ENCODE measurements around the gene CLK1. TPM values are rescaled to one million over a fixed set of nuclear protein-coding genes. Genes with fewer than 3 reads are reported as not detected.

CLK1 gene
- polyA plus RNA-seq, 6 donors from 2014 or later = 44.0 to 107 (median 55.5) TPM

GRCh38 chr2:200869014-200869413 lies 4.6 kb upstream of the CLK1 start:
- Mint-ChIP-seq H3K9me3 (peaks cover 0 to under 1% (median 0%) of the 10 kb centered on the region in 7 donors), H3K27me3 (no peaks in the 10 kb centered on the region), H3K27ac (no peak overlapping the region), H3K36me3 (peaks cover 1 to 3% of the 10 kb centered on the region in 2 donors), H3K4me3 (peak overlapping the region in 1 of 8 donors; percentile 34), H3K4me1 (peaks cover 8 to 15% (median 9%) of the 10 kb centered on the region in 3 donors)
- no peak for DNase-seq
- ATAC-seq (ENCODE audit: low read depth in 2 of 2) = no peak

DNA sequence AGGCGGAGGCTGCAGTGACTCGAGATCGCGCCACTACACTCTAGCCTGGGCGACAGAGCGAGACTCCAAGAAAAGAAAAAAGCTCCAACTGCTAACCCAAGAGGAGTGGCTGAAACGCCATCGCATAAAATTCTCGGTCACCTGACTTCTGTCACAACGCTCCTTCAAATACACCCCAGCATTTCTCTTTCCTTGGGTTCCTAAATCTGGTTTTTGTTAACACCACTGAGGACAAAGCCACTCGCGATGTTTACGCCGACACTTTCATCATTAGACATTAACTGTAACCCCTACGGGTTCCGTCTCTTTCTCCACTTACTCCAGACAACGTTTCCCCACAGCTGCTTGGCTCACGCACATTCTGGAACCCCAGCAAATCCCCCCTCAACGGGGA lies 679 bp downstream of the CLK1 start:
- Mint-ChIP-seq H3K4me1 (peaks cover 32 to 51% (median 41%) of the 10 kb centered on the region in 3 donors), H3K36me3 (peaks cover 27 to 38% of the 10 kb centered on the region in 2 donors), H3K27me3 (no peaks in the 10 kb centered on the region), H3K4me3 (peak overlapping the region; percentile 84 to 100 (median 96)), H3K27ac (peak overlapping the region; percentile 99 to 100 (median 100)), H3K9me3 (peaks cover 0 to 3% (median 0%) of the 10 kb centered on the region in 7 donors)
- ATAC-seq (ENCODE audit: low read depth in 2 of 2) (peak; percentile 13 to 16), DNase-seq (no peak)

GRCh38 chr2:200862532-200863000 lies 1.9 kb downstream of the CLK1 start:
- Mint-ChIP-seq H3K9me3 (peaks cover 0 to 3% (median 0%) of the 10 kb centered on the region in 7 donors), H3K4me1 (peaks cover 42 to 58% (median 53%) of the 10 kb centered on the region in 3 donors), H3K36me3 (peaks cover 38 to 50% of the 10 kb centered on the region in 2 donors), H3K27ac (peak overlapping the region; percentile 99 to 100 (median 100)), H3K4me3 (peak overlapping the region; percentile 84 to 100 (median 96)), H3K27me3 (no peaks in the 10 kb centered on the region)
- peak; percentile 55 for DNase-seq
- peak; percentile 6 to 18 for ATAC-seq (ENCODE audit: low read depth in 2 of 2)

DNA sequence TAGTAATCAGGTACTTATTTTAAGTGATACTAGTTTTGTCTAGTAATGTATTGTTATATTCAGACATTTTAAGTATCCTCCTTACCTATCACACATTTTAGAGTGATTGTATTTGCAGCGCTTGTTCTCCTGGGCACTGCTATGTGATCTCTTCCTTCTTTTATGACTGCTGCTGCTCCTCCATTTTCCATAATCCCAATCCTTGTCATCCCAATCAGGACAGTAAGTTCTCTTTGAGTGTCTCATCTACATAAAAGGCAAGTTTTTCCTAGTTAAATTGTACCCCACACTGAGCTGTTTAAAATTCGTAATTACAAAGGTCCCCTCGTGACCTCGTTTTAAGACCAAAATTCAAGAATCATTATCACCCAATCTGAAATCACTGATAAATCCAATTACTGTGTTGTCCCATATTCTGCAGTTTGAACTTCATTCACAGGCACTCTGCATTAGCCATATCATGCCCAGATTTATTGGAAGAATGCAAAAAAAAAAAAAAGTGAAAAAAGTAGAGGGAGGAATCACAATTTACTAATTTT lies 2.8 kb downstream of the CLK1 start:
- DNase-seq (no peak), ATAC-seq (ENCODE audit: low read depth in 2 of 2) (no peak)
- peaks cover 44 to 55% of the 10 kb centered on the region in 2 donors for H3K36me3 Mint-ChIP-seq
- H3K4me1 Mint-ChIP-seq = peaks cover 42 to 56% (median 54%) of the 10 kb centered on the region in 3 donors
- H3K27me3 Mint-ChIP-seq = no peaks in the 10 kb centered on the region
- peak overlapping the region; percentile 47 to 100 (median 86) for H3K27ac Mint-ChIP-seq
- H3K4me3 Mint-ChIP-seq = peak overlapping the region; percentile 84 to 100 (median 96)
- peaks cover 0 to 3% (median 0%) of the 10 kb centered on the region in 7 donors for H3K9me3 Mint-ChIP-seq

DNA sequence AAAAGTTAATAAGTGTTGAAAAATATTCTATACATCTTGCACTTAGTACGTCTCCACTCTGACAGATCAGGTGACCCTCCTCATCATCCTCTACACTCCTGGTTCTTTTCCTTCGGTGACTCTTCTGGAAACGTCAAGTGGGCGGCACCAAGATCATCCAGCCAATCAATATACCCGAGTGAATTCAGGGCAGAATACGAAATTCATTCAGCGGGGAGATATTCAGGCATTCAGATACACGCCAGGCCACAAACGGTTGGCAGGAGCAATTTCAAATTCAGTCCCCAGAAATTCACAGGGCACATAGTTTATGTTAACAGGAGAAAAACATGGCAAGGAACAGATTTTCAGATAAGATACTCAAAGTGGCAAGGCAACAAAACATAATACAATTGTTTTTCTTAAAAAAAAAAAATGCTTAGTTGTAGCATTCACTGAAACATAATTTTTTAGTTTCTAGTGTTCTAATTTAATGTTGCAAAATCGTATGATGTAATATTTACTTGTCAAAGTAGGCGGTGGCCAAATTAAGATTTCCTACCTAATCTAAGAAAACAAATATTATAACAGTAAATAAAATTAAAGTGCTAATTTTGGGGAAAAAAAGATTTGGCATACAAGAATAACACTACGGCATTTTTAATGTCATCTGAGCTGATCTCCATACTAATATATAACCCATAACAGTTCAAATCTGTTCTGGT lies 4.2 kb downstream of the CLK1 start:
- Mint-ChIP-seq H3K36me3 (peaks cover 49 to 55% of the 10 kb centered on the region in 2 donors), H3K27ac (peak overlapping the region in 5 of 6 donors; percentile 47 to 93 (median 74)), H3K4me1 (peaks cover 42 to 56% (median 55%) of the 10 kb centered on the region in 3 donors), H3K9me3 (peaks cover 0 to 3% (median 0%) of the 10 kb centered on the region in 7 donors), H3K27me3 (no peaks in the 10 kb centered on the region), H3K4me3 (peak overlapping the region; percentile 64 to 100 (median 84))
- ATAC-seq (ENCODE audit: low read depth in 2 of 2) (no peak), DNase-seq (no peak)

GRCh38 chr2:200856806-200857205 lies 7.7 kb downstream of the CLK1 start:
- DNase-seq = no peak
- no peak for ATAC-seq (ENCODE audit: low read depth in 2 of 2)
- H3K36me3 Mint-ChIP-seq = peaks cover 46 to 51% of the 10 kb centered on the region in 2 donors
- H3K9me3 Mint-ChIP-seq = no peaks in the 10 kb centered on the region
- peak overlapping the region in 3 of 6 donors; percentile 53 to 86 (median 66) for H3K27ac Mint-ChIP-seq
- peak overlapping the region in 1 of 8 donors; percentile 59 for H3K4me3 Mint-ChIP-seq
- H3K4me1 Mint-ChIP-seq = peaks cover 27 to 41% (median 37%) of the 10 kb centered on the region in 3 donors
- no peaks in the 10 kb centered on the region for H3K27me3 Mint-ChIP-seq

DNA sequence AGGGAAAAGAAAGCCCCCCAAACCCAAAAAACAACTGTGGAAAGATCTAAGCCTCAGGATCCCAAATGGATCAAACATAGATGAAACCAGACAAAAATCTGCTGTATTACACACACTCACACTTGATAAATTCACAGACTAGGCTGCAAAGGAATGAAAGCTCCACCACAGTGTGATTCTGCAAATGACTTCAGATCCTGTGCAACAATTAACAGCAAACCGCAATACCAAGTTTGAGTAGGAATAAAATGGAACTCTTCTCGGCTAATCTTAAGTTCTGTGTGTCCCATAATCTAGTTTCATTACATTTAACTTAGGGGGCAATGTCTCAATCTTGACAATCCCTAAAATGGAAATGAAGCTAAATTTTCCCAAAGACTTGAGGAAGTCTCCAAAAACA lies 11.9 kb downstream of the CLK1 start:
- Mint-ChIP-seq H3K9me3 (no peaks in the 10 kb centered on the region), H3K4me1 (peaks cover 3 to 4% (median 3%) of the 10 kb centered on the region in 3 donors), H3K4me3 (no peak overlapping the region), H3K36me3 (peaks cover 25 to 34% of the 10 kb centered on the region in 2 donors), H3K27me3 (no peaks in the 10 kb centered on the region), H3K27ac (peak overlapping the region in 5 of 6 donors; percentile 43 to 88 (median 67))
- ATAC-seq (ENCODE audit: low read depth in 2 of 2) (no peak), DNase-seq (no peak)

DNA sequence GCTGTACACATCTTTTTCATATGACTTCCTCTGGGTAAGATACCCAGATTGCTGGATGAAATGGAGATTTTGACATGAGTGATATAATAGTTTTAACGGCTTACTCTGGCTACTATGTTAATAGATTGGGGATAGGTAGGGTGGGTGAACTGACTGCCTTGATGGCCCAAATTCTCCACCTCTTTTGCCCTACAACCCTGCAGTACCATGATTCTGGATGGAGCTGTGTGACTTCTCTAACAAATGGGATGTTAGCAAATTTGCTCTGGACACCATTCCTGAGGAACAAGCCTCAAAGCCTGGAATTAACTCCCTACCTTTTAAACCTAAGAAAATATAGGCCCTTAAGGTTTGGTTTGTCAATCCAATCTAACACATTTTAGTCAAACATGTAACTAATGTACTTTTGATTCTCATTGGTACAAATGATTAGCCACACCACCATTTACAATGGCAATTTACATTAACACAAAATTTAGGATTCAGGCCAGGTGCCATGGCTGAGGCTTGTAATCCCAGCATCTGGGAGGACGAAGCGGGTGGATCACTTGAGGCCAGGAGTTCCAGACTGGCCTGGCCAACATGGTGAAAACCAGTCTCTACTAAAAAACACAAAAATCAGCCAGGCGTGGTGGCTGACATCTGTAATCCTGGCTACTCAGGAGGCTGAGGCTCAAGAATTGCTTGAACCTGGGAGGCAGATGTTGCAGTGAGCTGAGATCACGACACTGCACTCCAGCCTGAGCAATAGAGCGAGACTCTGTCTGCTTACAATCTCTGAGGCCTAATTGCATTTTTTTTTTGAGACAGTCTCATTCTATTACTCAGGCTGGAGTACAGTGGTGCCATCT lies 12.8 kb downstream of the CLK1 start:
- Mint-ChIP-seq H3K4me3 (peak overlapping the region in 1 of 8 donors; percentile 15), H3K27ac (peak overlapping the region in 5 of 6 donors; percentile 4 to 88 (median 67)), H3K4me1 (peaks cover 0 to 3% (median 3%) of the 10 kb centered on the region in 3 donors), H3K36me3 (peaks cover 20 to 27% of the 10 kb centered on the region in 2 donors), H3K9me3 (no peaks in the 10 kb centered on the region), H3K27me3 (no peaks in the 10 kb centered on the region)
- DNase-seq (no peak), ATAC-seq (ENCODE audit: low read depth in 2 of 2) (peak in 1 of 2 donors; percentile 25)

DNA sequence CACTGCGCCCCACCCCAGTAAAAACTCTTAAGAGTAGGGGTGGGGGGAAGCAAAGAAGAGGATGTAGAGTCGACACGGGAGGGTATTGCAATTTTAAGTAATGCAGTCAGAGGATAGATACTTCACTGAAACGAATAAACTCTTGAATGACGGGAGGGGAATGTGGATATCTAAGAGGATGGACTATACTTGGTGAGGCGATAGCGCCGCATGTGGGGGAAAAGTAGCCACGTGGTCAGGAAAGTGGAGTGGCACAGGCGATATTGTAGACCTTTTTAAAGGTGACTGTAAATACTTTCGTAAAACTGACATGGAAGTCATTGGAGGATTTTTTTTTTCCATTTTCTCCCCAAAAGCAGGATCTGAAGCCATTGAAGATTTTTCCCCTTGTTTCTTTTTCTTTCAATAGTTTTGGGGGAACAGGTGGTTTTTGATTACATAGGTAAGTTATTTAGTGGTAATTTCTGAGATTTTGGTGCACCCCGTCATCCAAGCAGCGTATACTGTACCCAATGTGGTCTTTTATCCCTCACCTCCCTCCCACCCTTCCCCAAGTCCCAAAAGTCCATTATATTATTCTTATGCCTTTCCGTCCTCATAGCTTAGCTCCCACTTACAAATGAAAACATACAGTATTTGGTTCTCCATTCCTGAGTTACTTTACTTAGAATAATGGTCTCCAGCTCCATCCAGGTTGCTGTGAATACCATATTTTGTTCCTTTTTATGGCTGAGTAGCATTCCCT lies 13.8 kb downstream of the CLK1 start:
- no peaks in the 10 kb centered on the region for H3K27me3 Mint-ChIP-seq
- no peak for ATAC-seq (ENCODE audit: low read depth in 2 of 2)

DNA sequence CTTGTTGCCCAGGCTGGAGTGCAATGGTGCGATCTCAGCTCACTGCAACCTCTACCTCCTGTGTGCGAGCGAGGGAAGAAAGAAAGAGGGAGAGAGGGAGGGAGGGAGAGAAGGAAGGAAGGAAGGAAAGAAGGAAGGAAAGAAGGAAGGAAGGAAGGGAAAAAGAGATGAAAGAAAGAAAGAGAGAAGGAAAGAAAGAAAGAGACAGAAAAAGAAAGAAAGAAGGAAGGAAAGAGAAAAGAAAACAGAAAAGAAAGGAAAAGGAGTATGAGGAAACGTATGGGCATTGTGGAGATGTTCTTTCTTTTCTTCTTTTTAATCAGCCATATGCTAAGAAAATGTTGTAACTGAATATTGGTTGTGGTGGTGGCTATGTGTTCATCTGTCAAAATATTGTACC lies 16.5 kb downstream of the CLK1 start:
- H3K4me3 Mint-ChIP-seq = no peak overlapping the region
- peaks cover 17 to 20% of the 10 kb centered on the region in 2 donors for H3K36me3 Mint-ChIP-seq
- H3K4me1 Mint-ChIP-seq = peaks cover 0 to 3% (median 0%) of the 10 kb centered on the region in 3 donors
- H3K27me3 Mint-ChIP-seq = no peaks in the 10 kb centered on the region
- H3K27ac Mint-ChIP-seq = peak overlapping the region in 3 of 6 donors; percentile 61 to 70 (median 67)
- ATAC-seq (ENCODE audit: low read depth in 2 of 2) = no peak
- DNase-seq = no peak
- H3K9me3 Mint-ChIP-seq = no peaks in the 10 kb centered on the region

More for the DNA sequence above, 13.8 kb downstream of the CLK1 start:
- H3K4me1 Mint-ChIP-seq = peaks cover 0 to 3% (median 0%) of the 10 kb centered on the region in 3 donors
- no peak for DNase-seq
- H3K36me3 Mint-ChIP-seq = peaks cover 20 to 22% of the 10 kb centered on the region in 2 donors
- peak overlapping the region in 5 of 6 donors; percentile 74 to 92 (median 79) for H3K27ac Mint-ChIP-seq
- H3K4me3 Mint-ChIP-seq = peak overlapping the region in 3 of 8 donors; percentile 13 to 67 (median 19)
- H3K9me3 Mint-ChIP-seq = no peaks in the 10 kb centered on the region

- peak overlapping the region in 2 of 6 donors; percentile 62 to 67 for H3K27ac Mint-ChIP-seq
- DNase-seq = no peak
- no peak for ATAC-seq (ENCODE audit: low read depth in 2 of 2)
- H3K27me3 Mint-ChIP-seq = no peaks in the 10 kb centered on the region
- H3K4me3 Mint-ChIP-seq = no peak overlapping the region
- peaks cover 11 to 14% of the 10 kb centered on the region in 2 donors for H3K36me3 Mint-ChIP-seq
- H3K4me1 Mint-ChIP-seq = peaks cover 0 to 3% (median 0%) of the 10 kb centered on the region in 3 donors
- no peaks in the 10 kb centered on the region for H3K9me3 Mint-ChIP-seq
These were observed 17.2 kb downstream of the CLK1 start for GRCh38 chr2:200847269-200847668.

DNA sequence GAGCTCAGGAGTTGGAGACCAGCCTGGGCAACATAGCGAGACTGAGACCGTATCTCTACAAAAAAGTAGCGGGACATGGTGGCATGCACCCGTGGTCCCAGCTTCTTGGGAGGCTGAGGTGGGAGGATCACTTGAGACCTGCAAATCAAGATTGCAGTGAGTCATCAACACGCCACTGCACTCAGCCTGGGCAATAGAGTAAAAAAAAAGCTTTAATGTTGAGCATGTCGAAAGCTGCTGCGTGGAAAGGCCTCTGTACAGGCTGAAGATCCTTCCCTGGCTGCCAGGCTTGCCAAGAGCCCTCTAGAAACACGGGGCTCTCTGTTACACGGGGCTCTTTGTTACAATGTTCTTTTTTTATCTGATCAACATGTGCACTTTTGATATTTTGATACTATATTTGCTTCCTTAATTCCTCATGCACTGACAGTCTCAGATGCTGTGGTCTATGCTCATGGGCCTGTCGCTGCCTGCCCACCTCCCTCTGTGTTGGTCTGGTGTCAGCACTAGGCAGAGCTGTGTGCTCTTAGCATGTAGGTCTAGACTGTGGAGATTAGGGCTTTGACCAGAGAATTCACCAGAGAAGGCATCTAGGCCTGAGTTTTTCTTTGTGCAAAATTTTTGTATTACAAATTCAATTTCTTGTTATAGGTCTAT lies 18.7 kb downstream of the CLK1 start:
- no peak overlapping the region for H3K4me3 Mint-ChIP-seq
- ATAC-seq (ENCODE audit: low read depth in 2 of 2) = no peak

More for the DNA sequence above, 18.7 kb downstream of the CLK1 start:
- no peaks in the 10 kb centered on the region for H3K9me3 Mint-ChIP-seq
- H3K27ac Mint-ChIP-seq = peak overlapping the region in 1 of 6 donors; percentile 76
- H3K4me1 Mint-ChIP-seq = no peaks in the 10 kb centered on the region
- H3K27me3 Mint-ChIP-seq = no peaks in the 10 kb centered on the region
- no peak for DNase-seq
- H3K36me3 Mint-ChIP-seq = peaks cover 0 to 4% of the 10 kb centered on the region in 2 donors

Data from naive B cell (primary cell).